Muscle layer of colon (tissue), 2 donors: ENCODE results near the gene PARD3B.

Experiments used
- H3K27ac ChIP-seq: one replicate; pipeline ENCODE4 v1.7.0; 2013; ENCODE audit warnings: low read depth, mild to moderate bottlenecking, low read length, moderate library complexity
- H3K27me3 ChIP-seq, 2 donors: one replicate each; pipeline ENCODE4 v1.7.0; 2013; ENCODE audit warnings: low read length in 2 of 2, mild to moderate bottlenecking in 2 of 2; ENCODE audit not compliant: insufficient read depth in 2 of 2, control insufficient read depth in 1 of 2
- H3K36me3 ChIP-seq: one replicate; pipeline ENCODE4 v1.7.0; 2013; ENCODE audit warnings: mild to moderate bottlenecking, low read length; ENCODE audit not compliant: insufficient read depth
- H3K4me1 ChIP-seq: one replicate; pipeline ENCODE4 v1.7.0; 2013; ENCODE audit warnings: mild to moderate bottlenecking, low read length; ENCODE audit not compliant: insufficient read depth
- H3K4me3 ChIP-seq, 2 donors: one replicate each; pipeline ENCODE4 v1.7.0; 2013; ENCODE audit warnings: low read length in 2 of 2, low read depth in 1 of 2, mild to moderate bottlenecking in 1 of 2, moderate library complexity in 1 of 2
- H3K9ac ChIP-seq: one replicate; pipeline ENCODE4 v1.7.0; 2013; ENCODE audit warnings: low read length
- H3K9me3 ChIP-seq: one replicate; pipeline ENCODE4 v1.7.0; 2013; ENCODE audit warnings: mild to moderate bottlenecking, low read length
- donor health status: abdominal sarcoma.
- donor health status: Adenocarcinoma of cecum.

Gene PARD3B

GRCh38 chr2:205511221-205511620 is 965.9 kb downstream of the PARD3B start:
- Histone ChIP-seq H3K36me3 (no peaks in the 10 kb centered on the region), H3K9ac (no peak overlapping the region), H3K9me3 (no peaks in the 10 kb centered on the region), H3K27ac (no peak overlapping the region), H3K27me3 (no peaks in the 10 kb centered on the region), H3K4me3 (no peak overlapping the region), H3K4me1 (no peaks in the 10 kb centered on the region)

- no peaks in the 10 kb centered on the region for H3K27me3 ChIP-seq
- no peaks in the 10 kb centered on the region for H3K36me3 ChIP-seq
- H3K27ac ChIP-seq: no peak overlapping the region
- no peak overlapping the region for H3K9ac ChIP-seq
- no peaks in the 10 kb centered on the region for H3K4me1 ChIP-seq
- H3K4me3 ChIP-seq: no peak overlapping the region
- no peaks in the 10 kb centered on the region for H3K9me3 ChIP-seq
Measured at GRCh38 chr2:205511641-205512040, 966.4 kb downstream of the PARD3B start.

GRCh38 chr2:205520311-205520710 is 975.0 kb downstream of the PARD3B start:
- Histone ChIP-seq H3K4me3 (no peak overlapping the region), H3K4me1 (no peaks in the 10 kb centered on the region)

GRCh38 chr2:205524656-205525055 is 979.4 kb downstream of the PARD3B start:
- Histone ChIP-seq H3K9ac (no peak overlapping the region), H3K4me1 (no peaks in the 10 kb centered on the region), H3K27ac (no peak overlapping the region), H3K9me3 (no peaks in the 10 kb centered on the region), H3K4me3 (no peak overlapping the region), H3K36me3 (no peaks in the 10 kb centered on the region), H3K27me3 (no peaks in the 10 kb centered on the region)

More at GRCh38 chr2:205520311-205520710, 975.0 kb downstream of the PARD3B start:
- H3K9ac ChIP-seq: no peak overlapping the region
- H3K9me3 ChIP-seq: peaks cover 5% of the 10 kb centered on the region
- no peaks in the 10 kb centered on the region for H3K36me3 ChIP-seq
- no peaks in the 10 kb centered on the region for H3K27me3 ChIP-seq
- H3K27ac ChIP-seq: no peak overlapping the region

GRCh38 chr2:205527801-205528200 is 982.5 kb downstream of the PARD3B start:
- no peaks in the 10 kb centered on the region for H3K36me3 ChIP-seq
- no peaks in the 10 kb centered on the region for H3K27me3 ChIP-seq
- H3K9ac ChIP-seq: no peak overlapping the region
- no peaks in the 10 kb centered on the region for H3K4me1 ChIP-seq
- no peak overlapping the region for H3K27ac ChIP-seq
- no peak overlapping the region for H3K4me3 ChIP-seq
- H3K9me3 ChIP-seq: no peaks in the 10 kb centered on the region

GRCh38 chr2:205531072-205531471 is 985.8 kb downstream of the PARD3B start:
- H3K9me3 ChIP-seq: no peaks in the 10 kb centered on the region
- no peaks in the 10 kb centered on the region for H3K36me3 ChIP-seq

GRCh38 chr2:205531489-205532148 is 986.3 kb downstream of the PARD3B start:
- Histone ChIP-seq H3K9me3 (no peaks in the 10 kb centered on the region), H3K4me3 (no peak overlapping the region), H3K27me3 (no peaks in the 10 kb centered on the region), H3K27ac (no peak overlapping the region), H3K36me3 (no peaks in the 10 kb centered on the region), H3K9ac (no peak overlapping the region), H3K4me1 (no peaks in the 10 kb centered on the region)

More at GRCh38 chr2:205531072-205531471, 985.8 kb downstream of the PARD3B start:
- Histone ChIP-seq H3K4me3 (no peak overlapping the region), H3K27me3 (no peaks in the 10 kb centered on the region), H3K9ac (no peak overlapping the region), H3K27ac (no peak overlapping the region), H3K4me1 (no peaks in the 10 kb centered on the region)

- H3K36me3 ChIP-seq: no peaks in the 10 kb centered on the region
- H3K4me1 ChIP-seq: peaks cover 4% of the 10 kb centered on the region
Measured at GRCh38 chr2:205535001-205535400, 989.7 kb downstream of the PARD3B start.

GRCh38 chr2:205539603-205540002 is 994.3 kb downstream of the PARD3B start:
- Histone ChIP-seq H3K4me1 (peaks cover 23% of the 10 kb centered on the region), H3K9me3 (no peaks in the 10 kb centered on the region), H3K27me3 (no peaks in the 10 kb centered on the region), H3K27ac (no peak overlapping the region), H3K9ac (no peak overlapping the region), H3K36me3 (no peaks in the 10 kb centered on the region), H3K4me3 (no peak overlapping the region)

More at GRCh38 chr2:205535001-205535400, 989.7 kb downstream of the PARD3B start:
- H3K9me3 ChIP-seq: no peaks in the 10 kb centered on the region
- no peak overlapping the region for H3K27ac ChIP-seq
- H3K27me3 ChIP-seq: no peaks in the 10 kb centered on the region
- H3K4me3 ChIP-seq: no peak overlapping the region
- H3K9ac ChIP-seq: no peak overlapping the region

GRCh38 chr2:205540036-205540435 is 994.8 kb downstream of the PARD3B start:
- peaks cover 23% of the 10 kb centered on the region for H3K4me1 ChIP-seq
- H3K27ac ChIP-seq: no peak overlapping the region
- no peaks in the 10 kb centered on the region for H3K9me3 ChIP-seq
- no peaks in the 10 kb centered on the region for H3K27me3 ChIP-seq
- no peaks in the 10 kb centered on the region for H3K36me3 ChIP-seq
- no peak overlapping the region for H3K9ac ChIP-seq
- H3K4me3 ChIP-seq: no peak overlapping the region

GRCh38 chr2:205543262-205543843 is 998.1 kb downstream of the PARD3B start:
- Histone ChIP-seq H3K4me1 (peaks cover 23% of the 10 kb centered on the region), H3K9ac (no peak overlapping the region), H3K4me3 (no peak overlapping the region), H3K27ac (no peak overlapping the region), H3K9me3 (no peaks in the 10 kb centered on the region), H3K27me3 (no peaks in the 10 kb centered on the region), H3K36me3 (no peaks in the 10 kb centered on the region)
